Fibroblast of pulmonary artery (primary cell): ENCODE results near the gene HS3ST3B1.

ENCODE experiments used
- DNase-seq: peaks from one replicate; pipeline ENCODE4 v3.0.0-alpha.2; 2010; ENCODE audit warnings: low read depth
- H3K4me3 ChIP-seq: replicated peaks from 2 replicates; pipeline ENCODE4 v1.5.1; 2011; ENCODE audit warnings: low read depth, mild to moderate bottlenecking, control low read depth, low read length, moderate library complexity
- TF ChIP-seq, protein P1 (sequence below): IDR thresholded peaks from 2 replicates; pipeline ENCODE4 v1.5.1; 2011; ENCODE audit warnings: mild to moderate bottlenecking, control low read depth, low read length, inconsistent platforms; ENCODE audit errors: missing control alignments

The HS3ST3B1 gene

GRCh38 chr17:14359163-14360020 is 58.5 kb downstream of the HS3ST3B1 start:
- H3K4me3 ChIP-seq: no peak overlapping the region
- DNase-seq: no peak
- TF ChIP-seq, protein P1, sequence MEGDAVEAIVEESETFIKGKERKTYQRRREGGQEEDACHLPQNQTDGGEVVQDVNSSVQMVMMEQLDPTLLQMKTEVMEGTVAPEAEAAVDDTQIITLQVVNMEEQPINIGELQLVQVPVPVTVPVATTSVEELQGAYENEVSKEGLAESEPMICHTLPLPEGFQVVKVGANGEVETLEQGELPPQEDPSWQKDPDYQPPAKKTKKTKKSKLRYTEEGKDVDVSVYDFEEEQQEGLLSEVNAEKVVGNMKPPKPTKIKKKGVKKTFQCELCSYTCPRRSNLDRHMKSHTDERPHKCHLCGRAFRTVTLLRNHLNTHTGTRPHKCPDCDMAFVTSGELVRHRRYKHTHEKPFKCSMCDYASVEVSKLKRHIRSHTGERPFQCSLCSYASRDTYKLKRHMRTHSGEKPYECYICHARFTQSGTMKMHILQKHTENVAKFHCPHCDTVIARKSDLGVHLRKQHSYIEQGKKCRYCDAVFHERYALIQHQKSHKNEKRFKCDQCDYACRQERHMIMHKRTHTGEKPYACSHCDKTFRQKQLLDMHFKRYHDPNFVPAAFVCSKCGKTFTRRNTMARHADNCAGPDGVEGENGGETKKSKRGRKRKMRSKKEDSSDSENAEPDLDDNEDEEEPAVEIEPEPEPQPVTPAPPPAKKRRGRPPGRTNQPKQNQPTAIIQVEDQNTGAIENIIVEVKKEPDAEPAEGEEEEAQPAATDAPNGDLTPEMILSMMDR: no peak

DNA sequence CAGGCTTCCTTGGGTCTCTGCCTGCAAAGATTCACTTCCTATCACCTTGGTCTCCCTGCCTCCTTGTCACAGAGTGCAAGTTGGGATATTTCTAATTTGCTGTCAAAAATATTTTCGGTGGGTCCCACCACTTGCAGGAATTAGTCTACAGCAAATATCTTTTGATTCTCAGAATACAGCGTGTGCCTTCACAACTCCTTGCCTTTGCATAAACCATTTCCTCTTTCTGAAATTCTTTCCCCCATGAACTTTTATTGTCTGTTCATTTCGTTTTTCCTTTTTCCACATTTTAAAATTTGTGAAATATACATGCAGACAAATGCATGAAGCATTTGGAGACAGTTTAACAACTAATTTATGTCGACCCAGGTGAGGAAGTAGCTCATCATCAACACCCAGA is 60.0 kb downstream of the HS3ST3B1 start:
- H3K4me3 ChIP-seq: no peak overlapping the region
- no peak for DNase-seq
- TF ChIP-seq, protein P1: no peak

DNA sequence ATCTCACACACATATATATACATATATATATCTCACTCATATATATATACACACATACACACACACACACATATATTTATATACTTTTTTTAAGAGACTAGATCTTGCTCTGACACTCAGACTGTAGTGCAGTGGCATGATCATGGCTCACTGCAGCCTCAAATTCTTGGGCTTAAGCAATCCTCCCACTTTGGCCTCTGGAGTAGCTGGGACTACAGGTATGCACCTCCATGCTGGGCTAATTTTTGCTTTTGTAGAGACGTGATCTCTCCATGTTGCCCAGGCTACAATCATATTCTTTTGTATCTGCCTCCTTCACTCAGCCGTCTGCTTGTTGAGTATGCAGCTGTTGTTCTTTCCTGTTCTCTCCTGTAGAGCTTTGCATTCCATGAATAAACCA is 60.6 kb downstream of the HS3ST3B1 start:
- no peak overlapping the region for H3K4me3 ChIP-seq
- no peak for DNase-seq
- TF ChIP-seq, protein P1: no peak

GRCh38 chr17:14361945-14362508 is 61.1 kb downstream of the HS3ST3B1 start:
- DNase-seq: no peak
- TF ChIP-seq, protein P1: no peak
- no peak overlapping the region for H3K4me3 ChIP-seq

GRCh38 chr17:14366199-14366598 is 65.3 kb downstream of the HS3ST3B1 start:
- TF ChIP-seq, protein P1: no peak
- H3K4me3 ChIP-seq: no peak overlapping the region
- no peak for DNase-seq

- DNase-seq: no peak
- no peak overlapping the region for H3K4me3 ChIP-seq
- TF ChIP-seq, protein P1: no peak
Observed at GRCh38 chr17:14372461-14372860, 71.6 kb downstream of the HS3ST3B1 start.
